Measurements from ENCODE around the gene BCL2. TPM values are rescaled to one million over a fixed set of nuclear protein-coding genes. Genes with fewer than 3 reads are reported as not detected.
"Not testable (repeated sequence)": the region's sequence is repeated elsewhere in the genome, so short reads cannot be mapped to it uniquely, and the experiment has no call there.

Gene BCL2
- total RNA-seq, 1 experiment from 2014 or later, result 1.3 TPM

- no peak overlapping the region for H2AFZ ChIP-seq (ENCODE audit: low read length)
- H4K8ac ChIP-seq (replicated peaks; ENCODE audit: insufficient read length, low read depth, low read length), result no peak overlapping the region
- Mint-ChIP-seq H3K27ac (peak overlapping the region in 1 of 3 experiments; percentile 20; a peak in 1 of 7 replicates), H3K4me3 (no peak overlapping the region), H3K4me1 (peaks cover 12 to 14% of the 10 kb centered on the region in 2 experiments), H3K9me3 (peaks cover 3 to 4% of the 10 kb centered on the region in 2 experiments), H3K27me3 (ENCODE audit: low read depth) (no peaks in the 10 kb centered on the region), H3K36me3 (ENCODE audit: insufficient read depth in 1 of 3, low read depth in 3 of 3) (peaks cover 17 to 45% (median 38%) of the 10 kb centered on the region in 3 experiments)
- H3K4me1 ChIP-seq (ENCODE audit: insufficient read depth, low read length), result no peaks in the 10 kb centered on the region
- DNase-seq, result no peak
- no peak overlapping the region for H3K18ac ChIP-seq (ENCODE audit: insufficient read length, low read depth, low read length)
- H3T11ph ChIP-seq (ENCODE audit: low read length), result no peak overlapping the region
- H3K14ac ChIP-seq (ENCODE audit: insufficient read depth, low read length), result no peak overlapping the region
- no peak overlapping the region for H2BK5ac ChIP-seq (ENCODE audit: insufficient read length, low read length)
- no peak overlapping the region for H4K91ac ChIP-seq (ENCODE audit: insufficient read length, low read depth, low read length)
- peaks cover 2% of the 10 kb centered on the region for H4K20me1 ChIP-seq (ENCODE audit: control insufficient read depth, insufficient read depth, insufficient read length)
- no peak overlapping the region for H3K56ac ChIP-seq (ENCODE audit: insufficient read length, low read depth, low read length)
- no peaks in the 10 kb centered on the region for H3K79me1 ChIP-seq (ENCODE audit: insufficient read depth, low read depth, low read length, poor library complexity, severe bottlenecking)
- H3K27me3 ChIP-seq (ENCODE audit: insufficient read depth, low read length), result no peaks in the 10 kb centered on the region
- no peak overlapping the region for H2BK12ac ChIP-seq (ENCODE audit: insufficient read length, low read depth, low read length)
- no peak overlapping the region for H4K5ac ChIP-seq (ENCODE audit: insufficient read length, low read depth, low read length)
- H3K23me2 ChIP-seq (ENCODE audit: insufficient read length, low read depth, low read length, poor library complexity, severe bottlenecking), result peaks cover 4% of the 10 kb centered on the region
- H3K4me2 ChIP-seq (ENCODE audit: insufficient read depth, insufficient read length, low read length), result no peak overlapping the region
- no CpG with 5 or more reads among the region's 2 CpGs for WGBS (ENCODE audit: extremely low coverage, insufficient read length, low lambda C conversion rate)
- no peak overlapping the region for H3K27ac ChIP-seq (ENCODE audit: insufficient read length, low read depth, low read length)
- no peak overlapping the region for H3K9ac ChIP-seq (ENCODE audit: extremely low read depth, insufficient read length, low read length)
- no peak overlapping the region for H3K4ac ChIP-seq (ENCODE audit: low read depth, low read length)
- H2BK15ac ChIP-seq (ENCODE audit: low read depth, low read length), result no peak overlapping the region
- no peak overlapping the region for H2AK5ac ChIP-seq (ENCODE audit: insufficient read length, low read length)
- peaks cover under 1% of the 10 kb centered on the region for H3K9me3 ChIP-seq (ENCODE audit: control insufficient read depth, low read depth, low read length)
- no peak overlapping the region for H2BK20ac ChIP-seq (ENCODE audit: low read depth, low read length, poor library complexity, severe bottlenecking)
- H3K23ac ChIP-seq (ENCODE audit: insufficient read length, low read depth, low read length), result no peak overlapping the region
- H3K79me2 ChIP-seq (ENCODE audit: insufficient read depth, low read length), result no peaks in the 10 kb centered on the region; the same call in 1 of the 2 replicates
- H2BK120ac ChIP-seq (ENCODE audit: low read depth, low read length, poor library complexity, severe bottlenecking), result no peak overlapping the region
- TF ChIP-seq CTCF (conservative IDR thresholded peaks at IDR 0.05), result no peak
Observed at GRCh38 chr18:63363951-63364350, 44.4 kb upstream of the BCL2 start.

GRCh38 chr18:63363420-63363819 lies 43.9 kb upstream of the BCL2 start:
- H3K9me3 Mint-ChIP-seq; H3K9ac ChIP-seq (ENCODE audit: extremely low read depth, insufficient read length, low read length); H3K79me1 ChIP-seq (ENCODE audit: insufficient read depth, low read depth, low read length, poor library complexity, severe bottlenecking); H3K27me3 Mint-ChIP-seq (ENCODE audit: low read depth); H2BK5ac ChIP-seq (ENCODE audit: insufficient read length, low read length); H3K14ac ChIP-seq (ENCODE audit: insufficient read depth, low read length); H3K4me1 ChIP-seq (ENCODE audit: insufficient read depth, low read length); H4K8ac ChIP-seq (replicated peaks; ENCODE audit: insufficient read length, low read depth, low read length); H4K91ac ChIP-seq (ENCODE audit: insufficient read length, low read depth, low read length); H3K27ac Mint-ChIP-seq; H3K9me3 ChIP-seq (ENCODE audit: control insufficient read depth, low read depth, low read length); H2AFZ ChIP-seq (ENCODE audit: low read length); H4K5ac ChIP-seq (ENCODE audit: insufficient read length, low read depth, low read length); H3K23ac ChIP-seq (ENCODE audit: insufficient read length, low read depth, low read length); H3K27ac ChIP-seq (ENCODE audit: insufficient read length, low read depth, low read length); H3K4ac ChIP-seq (ENCODE audit: low read depth, low read length); H3K18ac ChIP-seq (ENCODE audit: insufficient read length, low read depth, low read length); H3K4me2 ChIP-seq (ENCODE audit: insufficient read depth, insufficient read length, low read length); H3K79me2 ChIP-seq (ENCODE audit: insufficient read depth, low read length); H3K4me3 Mint-ChIP-seq; H2BK15ac ChIP-seq (ENCODE audit: low read depth, low read length); H3K23me2 ChIP-seq (ENCODE audit: insufficient read length, low read depth, low read length, poor library complexity, severe bottlenecking); H2BK120ac ChIP-seq (ENCODE audit: low read depth, low read length, poor library complexity, severe bottlenecking); H2BK12ac ChIP-seq (ENCODE audit: insufficient read length, low read depth, low read length); H4K20me1 ChIP-seq (ENCODE audit: control insufficient read depth, insufficient read depth, insufficient read length); H2BK20ac ChIP-seq (ENCODE audit: low read depth, low read length, poor library complexity, severe bottlenecking); DNase-seq; H2AK5ac ChIP-seq (ENCODE audit: insufficient read length, low read length); H3K27me3 ChIP-seq (ENCODE audit: insufficient read depth, low read length); H3T11ph ChIP-seq (ENCODE audit: low read length); H3K56ac ChIP-seq (ENCODE audit: insufficient read length, low read depth, low read length): not testable (repeated sequence)
- Mint-ChIP-seq H3K4me1 (peaks cover 12 to 14% of the 10 kb centered on the region in 2 experiments), H3K36me3 (ENCODE audit: insufficient read depth in 1 of 3, low read depth in 3 of 3) (peaks cover 14 to 46% (median 34%) of the 10 kb centered on the region in 3 experiments)
- WGBS (ENCODE audit: extremely low coverage, insufficient read length, low lambda C conversion rate), result no CpG with 5 or more reads among the region's 2 CpGs

All from H9 (cell line).